ENCODE measurements around the gene PSMD8. TPM values are rescaled to one million over a fixed set of nuclear protein-coding genes. Genes with fewer than 3 reads are reported as not detected.
A peak's percentile ranks its signal among the peaks of the same experiment; 100 is the strongest.
"Not testable (repeated sequence)": the region's sequence is repeated elsewhere in the genome, so short reads cannot be mapped to it uniquely, and the experiment has no call there.

PSMD8 gene
- total RNA-seq, 1 donor, result 285 TPM

DNA sequence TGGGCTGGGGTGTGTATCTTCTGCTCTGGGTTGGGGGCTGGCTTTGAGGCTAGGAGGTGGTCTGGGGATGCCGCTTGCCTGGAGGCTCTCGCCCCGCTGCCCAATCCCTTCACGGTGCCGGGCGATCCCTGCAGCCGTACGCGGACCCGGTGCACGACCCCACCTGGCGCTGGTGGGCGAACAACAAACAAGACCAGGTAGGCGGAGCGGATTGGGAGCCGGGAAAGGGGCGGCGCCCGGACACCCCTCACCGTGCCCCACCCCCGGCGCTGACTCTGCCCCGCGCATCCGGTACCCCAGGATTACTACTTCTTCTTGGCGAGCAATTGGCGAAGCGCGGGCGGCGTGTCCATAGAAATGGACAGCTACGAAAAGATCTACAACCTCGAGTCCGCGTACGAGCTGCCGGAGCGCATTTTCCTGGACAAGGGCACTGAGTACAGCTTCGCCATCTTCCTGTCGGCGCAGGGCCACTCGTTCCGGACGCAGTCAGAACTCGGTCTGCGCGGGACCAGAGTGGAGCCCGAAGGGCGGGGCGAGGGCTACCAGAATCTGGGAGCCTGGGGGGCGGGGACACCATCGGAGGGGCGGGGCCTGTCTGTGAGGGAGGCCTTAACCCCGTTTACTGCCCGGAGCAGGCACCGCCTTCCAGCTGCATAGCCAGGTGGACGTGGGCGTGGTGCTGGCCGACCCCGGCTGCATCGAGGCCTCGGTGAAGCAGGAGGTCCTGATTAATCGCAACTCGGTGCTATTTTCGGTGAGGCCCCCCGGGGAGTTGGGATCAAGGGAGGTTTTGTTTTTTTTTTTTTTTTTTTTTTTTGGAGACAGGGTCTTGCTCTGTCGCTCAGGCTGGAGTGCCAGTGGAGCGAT lies 12.1 kb upstream of the PSMD8 start:
- H3K36me3 ChIP-seq (ENCODE audit: insufficient read depth, low read length), result no peaks in the 10 kb centered on the region
- H3K27ac ChIP-seq (ENCODE audit: low read depth, low read length), result no peak overlapping the region
- TF ChIP-seq, protein P1, sequence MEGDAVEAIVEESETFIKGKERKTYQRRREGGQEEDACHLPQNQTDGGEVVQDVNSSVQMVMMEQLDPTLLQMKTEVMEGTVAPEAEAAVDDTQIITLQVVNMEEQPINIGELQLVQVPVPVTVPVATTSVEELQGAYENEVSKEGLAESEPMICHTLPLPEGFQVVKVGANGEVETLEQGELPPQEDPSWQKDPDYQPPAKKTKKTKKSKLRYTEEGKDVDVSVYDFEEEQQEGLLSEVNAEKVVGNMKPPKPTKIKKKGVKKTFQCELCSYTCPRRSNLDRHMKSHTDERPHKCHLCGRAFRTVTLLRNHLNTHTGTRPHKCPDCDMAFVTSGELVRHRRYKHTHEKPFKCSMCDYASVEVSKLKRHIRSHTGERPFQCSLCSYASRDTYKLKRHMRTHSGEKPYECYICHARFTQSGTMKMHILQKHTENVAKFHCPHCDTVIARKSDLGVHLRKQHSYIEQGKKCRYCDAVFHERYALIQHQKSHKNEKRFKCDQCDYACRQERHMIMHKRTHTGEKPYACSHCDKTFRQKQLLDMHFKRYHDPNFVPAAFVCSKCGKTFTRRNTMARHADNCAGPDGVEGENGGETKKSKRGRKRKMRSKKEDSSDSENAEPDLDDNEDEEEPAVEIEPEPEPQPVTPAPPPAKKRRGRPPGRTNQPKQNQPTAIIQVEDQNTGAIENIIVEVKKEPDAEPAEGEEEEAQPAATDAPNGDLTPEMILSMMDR (IDR thresholded peaks at IDR 0.05; ENCODE audit: extremely low read depth, low read depth, low read length), result no peak
- H2AFZ ChIP-seq (ENCODE audit: low read length), result peak overlapping the region; percentile 89
- H3K4me1 ChIP-seq (ENCODE audit: insufficient read depth, low read length), result peaks cover 5% of the 10 kb centered on the region
- peak; percentile 95 for DNase-seq (ENCODE audit: insufficient read length, low spot score, missing footprints)
- peaks cover 5% of the 10 kb centered on the region for H4K20me1 ChIP-seq (ENCODE audit: insufficient read depth, low read length)
- no peaks in the 10 kb centered on the region for H3K79me2 ChIP-seq (ENCODE audit: insufficient read depth, low read length)
- peak overlapping the region; percentile 70 for H3K4me3 ChIP-seq (ENCODE audit: insufficient read depth, low read length)
- H3K27me3 ChIP-seq (ENCODE audit: insufficient read depth, low read length), result peaks cover 37% of the 10 kb centered on the region
- no peaks in the 10 kb centered on the region for H3K9me3 ChIP-seq (ENCODE audit: low read depth, low read length)
- H3K4me2 ChIP-seq (ENCODE audit: insufficient read depth, low read length), result peak overlapping the region; percentile 84

DNA sequence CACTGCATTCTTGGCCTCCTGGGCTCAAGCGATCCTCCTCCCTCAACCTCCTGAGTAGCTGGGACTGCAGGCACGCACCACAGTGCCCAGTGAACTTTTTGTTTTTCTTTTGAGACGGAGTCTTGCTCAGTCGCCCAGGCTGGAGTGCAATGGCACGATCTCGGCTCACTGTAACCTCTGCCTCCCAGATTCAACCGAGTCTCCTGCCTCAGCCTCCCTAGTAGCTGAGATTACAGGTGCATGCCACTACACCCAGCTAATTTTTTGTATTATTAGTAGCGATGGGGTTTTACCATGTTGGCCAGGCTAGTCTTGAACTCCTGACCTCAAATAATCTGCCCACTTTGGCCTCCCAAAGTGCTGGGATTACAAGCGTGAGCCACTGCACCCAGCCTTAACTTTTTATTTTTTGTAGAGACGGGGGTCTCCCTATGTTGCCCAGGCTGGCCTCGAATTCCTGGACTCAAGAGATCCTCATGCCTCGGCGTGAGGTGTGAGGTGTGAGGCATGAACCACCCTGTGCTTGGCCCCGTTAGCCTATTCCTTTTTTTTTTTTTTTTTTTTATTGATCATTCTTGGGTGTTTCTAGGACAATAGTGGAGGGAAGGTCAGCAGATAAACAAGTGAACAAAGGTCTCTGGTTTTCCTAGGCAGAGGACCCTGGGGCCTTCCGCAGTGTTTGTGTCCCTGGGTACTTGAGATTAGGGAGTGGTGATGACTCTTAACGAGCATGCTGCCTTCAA lies 11.3 kb upstream of the PSMD8 start:
- not testable (repeated sequence) for H3K27ac ChIP-seq (ENCODE audit: low read depth, low read length); H3K4me2 ChIP-seq (ENCODE audit: insufficient read depth, low read length); H3K9me3 ChIP-seq (ENCODE audit: low read depth, low read length); H2AFZ ChIP-seq (ENCODE audit: low read length); H3K4me1 ChIP-seq (ENCODE audit: insufficient read depth, low read length); H3K4me3 ChIP-seq (ENCODE audit: insufficient read depth, low read length); H3K36me3 ChIP-seq (ENCODE audit: insufficient read depth, low read length); DNase-seq (ENCODE audit: insufficient read length, low spot score, missing footprints); H4K20me1 ChIP-seq (ENCODE audit: insufficient read depth, low read length); H3K79me2 ChIP-seq (ENCODE audit: insufficient read depth, low read length)
- H3K27me3 ChIP-seq (ENCODE audit: insufficient read depth, low read length), result peaks cover 32% of the 10 kb centered on the region

DNA sequence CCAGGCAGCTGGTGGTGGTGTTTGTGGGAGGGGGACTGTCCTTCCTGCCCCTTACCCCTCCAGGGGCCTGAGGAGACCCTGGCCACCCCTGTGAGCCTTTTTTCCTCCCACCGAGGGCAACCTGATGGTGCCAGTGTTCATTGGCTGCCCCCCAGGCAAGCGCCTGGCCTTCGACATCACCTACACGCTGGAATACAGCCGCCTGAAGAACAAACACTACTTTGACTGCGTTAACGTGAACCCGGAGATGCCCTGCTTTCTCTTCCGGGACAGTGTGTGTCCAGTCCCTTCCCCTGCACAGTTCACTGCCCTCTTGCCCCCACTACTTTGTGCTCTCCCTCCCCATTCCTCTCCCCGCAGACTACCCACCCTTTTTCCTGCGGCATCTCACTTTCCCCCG lies 7.3 kb upstream of the PSMD8 start:
- Histone ChIP-seq H3K9me3 (ENCODE audit: low read depth, low read length) (no peaks in the 10 kb centered on the region), H3K36me3 (ENCODE audit: insufficient read depth, low read length) (no peaks in the 10 kb centered on the region), H3K27me3 (ENCODE audit: insufficient read depth, low read length) (peaks cover 3% of the 10 kb centered on the region), H3K4me1 (ENCODE audit: insufficient read depth, low read length) (peaks cover 4% of the 10 kb centered on the region), H3K79me2 (ENCODE audit: insufficient read depth, low read length) (no peaks in the 10 kb centered on the region), H2AFZ (ENCODE audit: low read length) (no peak overlapping the region), H3K4me3 (ENCODE audit: insufficient read depth, low read length) (no peak overlapping the region), H4K20me1 (ENCODE audit: insufficient read depth, low read length) (no peaks in the 10 kb centered on the region), H3K27ac (ENCODE audit: low read depth, low read length) (no peak overlapping the region), H3K4me2 (ENCODE audit: insufficient read depth, low read length) (no peak overlapping the region)
- DNase-seq (ENCODE audit: insufficient read length, low spot score, missing footprints), result peak; percentile 62
- TF ChIP-seq, protein P1 (IDR thresholded peaks at IDR 0.05; ENCODE audit: extremely low read depth, low read depth, low read length), result no peak

DNA sequence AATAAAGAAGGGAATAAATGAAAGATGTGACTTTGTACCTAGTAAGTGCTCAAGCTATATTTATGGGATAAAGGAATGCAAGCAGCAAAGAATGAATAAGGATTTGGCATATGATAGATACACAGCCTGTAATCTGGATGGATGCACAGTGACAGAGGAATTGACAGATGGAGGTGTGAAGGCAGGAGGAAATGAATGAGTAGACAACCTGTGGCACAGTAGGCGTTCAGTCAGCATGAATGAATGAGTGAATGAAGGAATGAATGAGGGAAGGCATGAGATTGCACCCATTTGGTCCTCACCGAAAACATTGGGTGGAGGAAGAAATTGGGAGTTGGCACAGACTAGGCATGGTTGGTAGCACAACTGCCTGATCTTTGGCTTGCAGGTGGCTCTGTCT lies 4.8 kb upstream of the PSMD8 start:
- Histone ChIP-seq H3K27me3 (ENCODE audit: insufficient read depth, low read length) (peaks cover 3% of the 10 kb centered on the region), H3K79me2 (ENCODE audit: insufficient read depth, low read length) (no peaks in the 10 kb centered on the region), H3K9me3 (ENCODE audit: low read depth, low read length) (no peaks in the 10 kb centered on the region), H3K4me1 (ENCODE audit: insufficient read depth, low read length) (no peaks in the 10 kb centered on the region), H2AFZ (ENCODE audit: low read length) (no peak overlapping the region), H3K4me2 (ENCODE audit: insufficient read depth, low read length) (no peak overlapping the region), H3K4me3 (ENCODE audit: insufficient read depth, low read length) (no peak overlapping the region), H3K27ac (ENCODE audit: low read depth, low read length) (no peak overlapping the region), H4K20me1 (ENCODE audit: insufficient read depth, low read length) (no peaks in the 10 kb centered on the region), H3K36me3 (ENCODE audit: insufficient read depth, low read length) (no peaks in the 10 kb centered on the region)
- DNase-seq (ENCODE audit: insufficient read length, low spot score, missing footprints), result no peak
- TF ChIP-seq, protein P1 (IDR thresholded peaks at IDR 0.05; ENCODE audit: extremely low read depth, low read depth, low read length), result no peak
